SU-DHL-6 (cell line): ENCODE data around the gene MGAT5B.

ENCODE experiments used
- EZH2phosphoT487 ChIP-seq: fragments of 200-600 bp; sonication (generic), shearing (Covaris generic); conservative IDR thresholded peaks from 2 replicates; pipeline ENCODE4 v1.6.1; 2018; ENCODE audit warnings: mild to moderate bottlenecking, antibody characterized with exemption, low read length, moderate library complexity, mixed read lengths
- TF ChIP-seq, protein P1 (sequence below): fragments of 200-600 bp; sonication (generic); IDR thresholded peaks from one replicate; pipeline ENCODE4 v1.5.1; 2017; ENCODE audit warnings: antibody characterized with exemption, mild to moderate bottlenecking, low read length, moderate library complexity; ENCODE audit not compliant: insufficient read depth, poor library complexity, severe bottlenecking

DNA sequence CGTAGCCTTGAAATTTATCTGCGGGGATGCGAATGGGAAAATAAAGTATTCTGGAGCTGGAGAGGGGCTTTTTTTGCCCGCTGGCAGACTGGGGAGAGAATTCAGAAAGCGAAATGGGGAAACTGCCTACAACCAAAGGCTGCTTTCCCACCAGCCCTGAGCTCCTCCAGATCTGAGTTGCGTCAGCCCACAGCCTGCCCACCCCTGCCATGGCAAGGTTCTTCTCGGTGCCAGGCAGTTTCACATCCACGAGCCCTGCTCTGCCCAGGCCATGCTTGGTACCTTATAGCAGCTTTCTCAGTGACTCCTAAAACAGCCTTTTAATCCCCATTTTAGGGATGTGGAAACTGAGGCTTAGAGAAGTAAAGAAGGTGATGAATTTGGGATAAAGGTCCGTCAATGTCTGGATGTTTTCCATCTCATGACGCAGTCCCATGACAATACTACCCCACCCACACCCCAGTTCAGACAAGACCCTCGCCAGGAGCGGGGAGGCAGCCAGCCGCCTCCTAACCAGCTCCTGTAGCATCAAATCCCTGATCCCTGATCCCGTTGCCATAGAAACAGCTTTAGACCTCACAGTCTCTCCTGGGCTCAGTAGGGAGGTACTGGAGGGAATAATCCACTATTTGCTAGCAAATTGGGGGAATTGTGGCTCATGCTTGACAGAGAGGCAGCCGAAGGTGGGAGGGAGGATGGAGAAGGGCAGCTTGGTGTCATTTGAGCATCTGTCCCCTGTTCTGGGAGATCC, 113.5 kb downstream of the MGAT5B start:
- TF ChIP-seq, protein P1, sequence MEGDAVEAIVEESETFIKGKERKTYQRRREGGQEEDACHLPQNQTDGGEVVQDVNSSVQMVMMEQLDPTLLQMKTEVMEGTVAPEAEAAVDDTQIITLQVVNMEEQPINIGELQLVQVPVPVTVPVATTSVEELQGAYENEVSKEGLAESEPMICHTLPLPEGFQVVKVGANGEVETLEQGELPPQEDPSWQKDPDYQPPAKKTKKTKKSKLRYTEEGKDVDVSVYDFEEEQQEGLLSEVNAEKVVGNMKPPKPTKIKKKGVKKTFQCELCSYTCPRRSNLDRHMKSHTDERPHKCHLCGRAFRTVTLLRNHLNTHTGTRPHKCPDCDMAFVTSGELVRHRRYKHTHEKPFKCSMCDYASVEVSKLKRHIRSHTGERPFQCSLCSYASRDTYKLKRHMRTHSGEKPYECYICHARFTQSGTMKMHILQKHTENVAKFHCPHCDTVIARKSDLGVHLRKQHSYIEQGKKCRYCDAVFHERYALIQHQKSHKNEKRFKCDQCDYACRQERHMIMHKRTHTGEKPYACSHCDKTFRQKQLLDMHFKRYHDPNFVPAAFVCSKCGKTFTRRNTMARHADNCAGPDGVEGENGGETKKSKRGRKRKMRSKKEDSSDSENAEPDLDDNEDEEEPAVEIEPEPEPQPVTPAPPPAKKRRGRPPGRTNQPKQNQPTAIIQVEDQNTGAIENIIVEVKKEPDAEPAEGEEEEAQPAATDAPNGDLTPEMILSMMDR: no peak
- no peak for TF ChIP-seq EZH2phosphoT487
